Midbrain (tissue), 1 donor: Measurements from ENCODE around the gene PCSK5.

Experiments used
- DNase-seq: peaks from one replicate; lab custom pipeline; 2025; lab: John Stamatoyannopoulos, UW

Gene PCSK5

DNA sequence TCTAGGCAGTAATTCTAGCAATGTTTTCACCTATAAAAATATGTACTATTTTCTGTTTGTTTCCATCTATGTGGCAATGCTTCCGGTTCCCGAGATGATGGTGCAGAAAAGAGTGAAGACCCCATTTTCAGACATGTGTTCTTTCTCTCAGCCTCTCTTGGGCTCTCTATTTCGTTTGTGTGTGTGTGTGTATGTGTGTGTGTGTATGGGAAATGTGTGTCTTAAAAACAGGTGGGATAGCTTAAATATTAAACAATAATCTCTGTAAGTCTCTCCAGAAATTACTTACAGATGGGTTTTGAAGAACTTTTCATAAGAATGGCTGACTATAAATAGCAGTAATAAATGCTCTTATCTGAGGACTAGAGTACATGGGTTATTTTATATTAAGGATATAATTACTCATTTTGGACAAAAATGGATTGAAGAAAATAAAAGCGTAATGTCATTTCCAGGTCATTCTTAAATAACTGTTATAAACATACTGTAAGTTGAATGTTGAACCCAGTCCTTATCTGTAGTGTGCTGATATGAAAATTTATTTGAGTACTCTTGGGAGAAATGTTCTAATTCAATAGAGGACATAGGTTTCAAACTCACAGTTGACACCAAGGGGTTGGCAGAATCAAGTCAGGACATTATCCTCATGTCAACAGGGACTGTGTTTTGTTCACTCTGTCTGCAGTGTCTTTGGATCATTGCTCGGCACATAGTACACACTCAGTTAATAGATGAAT lies 31.1 kb downstream of the PCSK5 start:
- no peak for DNase-seq

DNA sequence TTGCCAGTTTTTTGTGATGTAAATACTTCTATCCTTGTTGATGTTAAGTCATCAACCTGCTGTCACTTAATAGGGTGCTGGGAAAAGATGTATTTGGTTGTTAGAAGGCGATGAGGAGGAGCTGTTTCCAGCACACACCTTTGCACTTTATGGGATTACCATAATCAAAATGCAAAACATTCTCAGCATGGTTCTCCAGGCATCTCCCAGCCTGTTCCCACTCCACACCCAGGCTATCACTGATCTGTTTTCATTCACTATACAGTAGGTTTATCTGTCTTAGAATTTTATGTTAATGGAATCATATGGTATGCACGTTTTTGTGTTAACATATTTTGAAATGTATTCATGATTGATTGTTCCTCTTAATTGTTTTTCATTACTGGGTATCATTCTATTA lies 35.9 kb downstream of the PCSK5 start:
- no peak for DNase-seq

GRCh38 chr9:75927356-75927755 lies 36.9 kb downstream of the PCSK5 start:
- DNase-seq = no peak

DNA sequence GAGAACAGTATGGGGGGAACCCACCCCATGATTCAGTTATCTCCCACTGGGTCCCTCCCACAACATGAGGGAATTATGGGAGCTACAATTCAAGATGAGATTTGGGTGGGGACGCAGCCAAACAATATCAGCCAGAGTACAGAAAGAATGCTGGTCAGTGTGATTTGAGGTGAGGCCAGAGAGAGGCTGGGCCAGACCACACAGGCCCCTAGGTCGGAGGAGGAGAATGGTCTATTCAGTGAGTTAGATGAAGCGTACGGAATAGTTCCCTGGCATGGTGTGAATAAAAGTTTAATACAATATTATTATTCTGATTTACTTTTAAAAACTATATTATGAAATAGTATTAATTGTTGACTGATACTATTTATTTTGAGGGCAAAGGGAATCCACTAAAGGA lies 39.7 kb downstream of the PCSK5 start:
- no peak for DNase-seq

DNA sequence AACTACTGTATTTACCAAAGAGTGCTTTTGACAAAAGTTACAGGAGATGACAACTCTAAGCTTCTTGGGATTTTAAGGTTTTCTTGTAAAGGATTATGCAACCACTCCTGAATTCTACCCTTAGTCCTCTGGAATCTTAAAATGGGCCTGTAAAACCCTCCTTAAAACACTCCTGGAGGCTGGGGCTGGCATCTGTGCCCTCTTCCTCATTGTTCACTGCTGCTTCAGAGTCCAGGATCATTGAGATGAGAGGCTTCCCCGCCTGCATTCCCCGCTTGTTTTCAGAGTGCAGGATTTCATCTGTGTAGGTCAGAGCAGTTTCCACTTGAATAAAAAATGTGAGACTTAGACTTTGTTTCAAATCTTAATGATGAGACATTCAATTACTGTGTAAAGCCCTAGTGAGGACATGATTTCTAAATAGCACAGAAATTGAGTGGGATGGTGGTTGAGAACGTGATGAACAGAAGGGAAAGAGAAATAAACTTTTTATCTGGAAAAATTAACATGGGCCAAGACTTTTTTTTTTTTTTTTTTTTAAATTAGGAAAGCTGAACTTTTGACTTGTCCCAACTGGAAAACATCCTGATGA lies 40.4 kb downstream of the PCSK5 start:
- DNase-seq = peak; percentile 15

- no peak for DNase-seq
Measured at GRCh38 chr9:75933982-75934381, 43.5 kb downstream of the PCSK5 start.

DNA sequence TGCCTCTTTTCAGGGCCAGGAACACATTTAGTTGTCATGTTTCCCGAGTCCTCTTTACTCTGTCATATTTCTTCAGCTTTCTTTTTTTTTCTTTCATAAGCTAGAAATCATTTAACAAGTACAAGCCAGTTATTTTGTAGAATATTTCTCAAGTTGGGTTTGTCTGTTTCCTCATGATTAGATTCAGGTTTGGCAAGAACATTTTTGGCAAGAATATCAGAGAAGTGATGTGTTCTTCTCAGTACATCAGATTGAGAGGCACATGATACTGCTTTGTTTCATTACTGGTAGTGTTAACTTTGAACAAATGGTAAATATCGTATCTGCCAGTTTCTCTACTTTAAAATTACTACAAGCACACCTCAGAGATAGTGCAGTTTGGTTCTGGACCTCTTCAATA lies 45.1 kb downstream of the PCSK5 start:
- no peak for DNase-seq

- no peak for DNase-seq
Measured at GRCh38 chr9:75937521-75938258, 47.2 kb downstream of the PCSK5 start.

DNA sequence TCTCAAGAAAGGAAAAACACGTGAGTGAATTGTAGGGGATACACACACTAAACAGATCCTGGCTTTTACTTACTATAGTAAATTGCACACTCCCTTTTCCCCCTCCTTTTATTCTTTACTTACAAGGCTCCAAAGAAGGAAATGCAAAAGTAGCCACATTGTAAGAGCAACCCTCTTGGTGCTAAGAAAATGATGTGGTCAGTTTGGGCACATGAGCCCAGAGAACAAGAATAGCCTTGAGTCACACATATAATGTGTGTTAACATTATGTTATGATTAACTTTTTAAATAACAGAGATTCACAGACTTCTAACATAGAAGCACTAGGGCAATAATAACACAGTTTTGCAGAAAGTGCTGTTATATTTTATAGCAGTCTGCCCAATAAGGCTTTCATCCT lies 48.5 kb downstream of the PCSK5 start:
- no peak for DNase-seq

DNA sequence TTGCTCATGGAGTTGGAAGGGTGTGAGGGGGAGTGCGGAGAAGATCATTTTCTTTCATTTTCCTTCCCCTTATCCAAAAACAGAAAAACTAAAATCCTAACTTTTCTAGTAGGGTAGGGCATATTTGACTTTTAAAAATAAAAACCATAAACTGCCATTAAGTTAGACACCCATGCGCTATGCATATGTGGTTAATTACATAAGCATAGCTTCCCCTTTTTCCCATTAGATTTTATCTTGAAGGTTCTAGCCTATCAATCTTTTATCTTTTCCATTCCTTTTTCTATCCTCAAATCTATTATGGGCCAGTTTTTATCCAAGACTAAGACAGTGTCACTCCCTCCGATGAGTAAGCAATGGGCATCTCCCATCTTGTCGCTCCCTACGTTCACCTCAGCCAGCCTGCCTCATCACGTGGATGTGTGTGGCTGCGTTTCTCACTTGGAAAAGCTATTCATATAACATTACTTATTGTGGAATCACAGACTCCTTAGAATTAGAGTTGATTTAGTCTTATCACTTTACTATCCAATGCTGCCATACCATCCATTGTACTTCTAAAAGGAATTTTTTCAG lies 49.2 kb downstream of the PCSK5 start:
- no peak for DNase-seq

- no peak for DNase-seq
Measured at GRCh38 chr9:75941066-75941465, 50.6 kb downstream of the PCSK5 start.

DNA sequence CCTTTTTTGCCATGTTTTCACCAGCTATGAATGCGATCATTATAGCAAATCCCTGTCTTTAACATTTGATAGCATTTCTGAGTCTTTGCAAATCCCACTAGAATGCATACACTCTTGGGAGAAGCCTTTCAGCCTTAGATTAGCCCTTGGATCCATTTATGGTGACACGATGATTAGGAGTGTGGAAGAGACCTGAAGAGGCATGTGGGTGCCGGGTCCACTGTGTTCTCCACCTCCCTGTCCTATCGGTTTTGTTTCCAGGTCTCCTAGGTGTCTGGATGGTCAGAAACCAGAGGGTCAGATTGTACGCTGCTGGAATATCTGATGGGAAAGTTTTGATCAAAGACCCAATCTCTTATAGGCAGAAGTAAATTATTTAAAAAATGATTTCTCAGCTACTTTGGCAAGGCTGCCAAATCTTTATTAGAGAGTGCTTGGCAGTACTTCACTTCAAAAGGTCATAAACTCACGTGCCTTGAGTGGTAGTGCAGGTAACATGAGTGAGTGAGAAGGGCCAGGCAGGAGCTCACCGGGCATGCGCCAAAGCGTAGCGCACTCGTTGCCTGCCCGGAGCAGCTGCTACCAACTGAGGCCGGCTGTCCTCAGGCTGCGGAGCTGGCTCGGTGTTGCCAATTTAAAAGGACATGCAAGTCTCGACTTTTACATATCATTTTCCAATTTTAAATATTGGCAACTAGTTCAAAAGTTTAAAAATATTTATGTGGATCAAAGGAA lies 51.3 kb downstream of the PCSK5 start:
- DNase-seq = no peak

- DNase-seq = no peak
Measured at GRCh38 chr9:75946766-75947165, 56.3 kb downstream of the PCSK5 start.

GRCh38 chr9:75947233-75947632 lies 56.8 kb downstream of the PCSK5 start:
- DNase-seq = no peak

GRCh38 chr9:75950998-75951397 lies 60.5 kb downstream of the PCSK5 start:
- DNase-seq = no peak

DNA sequence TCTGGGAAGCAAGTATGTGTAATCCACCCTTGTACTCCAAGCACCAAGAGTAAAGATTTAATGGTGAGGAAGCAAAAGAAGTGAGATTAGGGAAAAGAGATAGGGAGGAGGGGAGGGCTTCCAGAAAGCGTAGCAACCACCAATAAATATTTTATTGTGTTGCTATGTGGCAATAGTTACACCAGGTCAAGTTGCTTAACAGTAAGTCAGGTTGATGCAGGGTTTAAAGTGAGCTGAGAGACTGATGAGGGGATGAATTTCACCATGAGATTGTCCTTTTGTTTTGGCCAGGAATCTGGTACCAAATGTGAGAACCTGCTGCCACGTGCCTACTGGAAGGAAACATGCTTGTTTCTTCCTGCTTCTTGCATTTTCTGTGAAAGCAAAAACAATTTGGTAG lies 62.7 kb downstream of the PCSK5 start:
- no peak for DNase-seq

- no peak for DNase-seq
Measured at GRCh38 chr9:75956161-75956560, 65.7 kb downstream of the PCSK5 start.

DNA sequence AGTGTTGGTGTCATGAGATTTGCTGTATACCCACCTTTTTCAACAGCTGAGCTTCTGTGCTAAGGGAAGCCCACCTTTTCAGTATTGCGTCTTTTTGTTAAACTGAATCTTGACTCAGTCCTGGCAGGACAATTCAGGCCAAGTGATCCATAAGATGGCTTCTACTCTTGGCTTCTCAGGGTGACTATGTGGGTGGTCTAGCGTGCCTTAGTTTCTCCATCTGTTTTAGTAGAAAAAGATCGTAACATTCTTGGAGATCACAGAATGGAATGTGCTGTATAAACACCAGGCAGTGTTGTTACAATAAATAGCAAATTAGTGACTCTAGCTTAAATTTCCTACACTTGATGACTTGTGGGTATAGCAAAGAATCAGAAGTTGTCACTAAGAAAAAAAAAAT lies 66.6 kb downstream of the PCSK5 start:
- DNase-seq = no peak

GRCh38 chr9:75958226-75958625 lies 67.8 kb downstream of the PCSK5 start:
- DNase-seq = no peak

DNA sequence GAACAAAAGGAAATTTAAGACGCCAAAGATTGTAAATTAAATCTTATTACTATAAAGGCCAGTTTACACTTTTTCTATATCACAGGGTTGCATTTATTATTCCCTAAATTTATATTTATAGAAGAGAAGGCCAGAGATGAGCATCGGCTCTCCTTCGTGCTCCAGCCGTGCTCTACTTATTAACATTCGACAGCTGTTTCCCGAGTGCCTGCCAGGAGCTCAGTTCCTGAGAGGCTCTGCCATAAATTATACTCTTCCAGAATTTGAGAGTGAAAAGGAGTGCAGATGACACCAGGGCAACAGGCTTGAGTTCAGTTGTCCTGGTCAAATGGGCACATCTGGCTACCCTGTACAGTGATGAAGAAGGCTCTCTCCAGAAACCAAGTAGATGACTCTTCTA lies 70.1 kb downstream of the PCSK5 start:
- DNase-seq = peak; percentile 45

DNA sequence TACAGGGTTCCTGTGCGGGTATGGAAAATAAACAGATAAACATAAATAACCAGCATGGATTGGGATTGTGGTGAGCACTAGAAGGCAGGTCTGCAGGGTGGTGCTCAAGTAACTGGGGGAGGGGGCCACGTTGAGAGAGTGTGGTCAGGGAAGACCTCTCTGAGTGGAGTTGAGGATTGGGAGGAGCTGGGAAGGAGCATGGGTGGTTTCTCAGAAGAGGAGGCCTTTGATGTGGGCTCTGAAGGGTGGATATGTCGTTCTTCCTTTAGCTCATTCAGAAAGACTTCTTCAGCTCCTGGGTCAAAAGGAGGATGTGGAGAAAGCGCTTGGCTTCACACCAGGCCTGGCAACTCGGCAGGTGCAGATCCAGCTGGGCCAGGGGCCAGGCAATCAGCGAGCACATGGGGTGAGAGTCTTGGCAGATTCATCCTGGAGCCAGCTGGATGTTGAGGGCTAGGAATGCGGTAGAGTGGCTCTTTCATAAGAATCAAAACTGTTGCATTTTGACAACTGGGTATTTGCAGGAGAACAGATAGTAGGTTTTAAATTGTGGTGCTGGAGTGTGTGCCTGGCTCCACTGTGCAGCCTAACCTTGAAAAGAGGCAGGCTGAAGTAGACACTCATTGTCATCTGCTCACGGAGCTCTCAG lies 71.7 kb downstream of the PCSK5 start:
- peak; percentile 5 for DNase-seq

GRCh38 chr9:75962662-75963036 lies 72.2 kb downstream of the PCSK5 start:
- no peak for DNase-seq
